HCT116 (cell line): ENCODE measurements around the gene CEP162. TPM values are rescaled to one million over a fixed set of nuclear protein-coding genes. Genes with fewer than 3 reads are reported as not detected.

ENCODE experiments used
- ATAC-seq: fragments of 200-7000 bp; cut with Tn5 transposase; 2 replicates; pipeline ENCODE4 v1.9.1; 2020; ENCODE audit warnings: mild to moderate bottlenecking, moderate library complexity
- BruUV-seq: library from RNA; stranded (reverse); fragments of 400-500 nt; replicated peaks from 2 replicates; lab custom pipeline; 2021; lab: Mats Ljungman, UMichigan
- CTCF ChIA-PET: fragments of 300-600 bp; sonication (Branson Sonifier 250); formaldehyde crosslinking; loops from one replicate; lab custom pipeline; 2021; ENCODE audit warnings: antibody characterized with exemption; lab: Charles Lee
- POLR2A ChIA-PET: fragments of 300-600, 350-600 bp; sonication (Branson Sonifier 250); formaldehyde crosslinking; loops from one replicate; lab custom pipeline; 2021; ENCODE audit warnings: antibody characterized with exemption; lab: Charles Lee
- RAD21 ChIA-PET, 2 experiments: fragments of 300-600 bp; sonication (Branson Sonifier 250); formaldehyde crosslinking; loops; one replicate each; lab custom pipeline; 2023; ENCODE audit warnings: low total read pairs in 2 of 2; ENCODE audit not compliant: uncharacterized antibody in 2 of 2, unreplicated experiment in 2 of 2, low non-redundant PET in 1 of 2; lab: Charles Lee
- DNase-seq: peaks from one replicate; pipeline ENCODE4 v3.0.0-alpha.2; 2010; ENCODE audit warnings: low read depth, low spot score
- H2AFZ ChIP-seq: fragments of 200-600 bp; shearing (Covaris generic), sonication (generic); 2 replicates; pipeline ENCODE4 v1.6.1; 2017; ENCODE audit warnings: low read depth, mixed run types, mixed read lengths, antibody characterized with exemption, low read length; ENCODE audit not compliant: poor library complexity, severe bottlenecking
- H3K27ac ChIP-seq: 2 replicates; pipeline ENCODE4 v1.5.1; 2012; ENCODE audit warnings: low read depth, low read length
- H3K27me3 ChIP-seq: fragments of 200-600 bp; sonication (generic); 2 replicates; pipeline ENCODE4 v1.6.1; 2016; ENCODE audit warnings: mixed run types, low read length, mixed read lengths; ENCODE audit not compliant: insufficient read depth
- H3K36me3 ChIP-seq, 2 experiments: fragments of 200-500 bp in 1 of 2; fragments of 200-600 bp in 1 of 2; sonication (Bioruptor generic) in 1 of 2; sonication (generic) in 1 of 2; 2 replicates each; pipeline versions ENCODE4 v1.5.1 to v1.6.1; 2014 to 2016; ENCODE audit warnings: low read length in 2 of 2, inconsistent platforms in 1 of 2, mixed read lengths in 1 of 2, mixed run types in 1 of 2; ENCODE audit not compliant: insufficient read depth in 2 of 2, control insufficient read depth in 1 of 2
- H3K4me1 ChIP-seq, 2 experiments: fragments of 200-600 bp in 1 of 2; sonication (generic) in 1 of 2; 2 replicates each; pipeline versions ENCODE4 v1.5.1 to v1.6.1; 2012 to 2017; ENCODE audit warnings: low read length in 2 of 2, inconsistent platforms in 1 of 2, mild to moderate bottlenecking in 1 of 2, mixed read lengths in 1 of 2, mixed run types in 1 of 2, moderate library complexity in 1 of 2; ENCODE audit not compliant: insufficient read depth in 2 of 2, control insufficient read depth in 1 of 2
- H3K4me2 ChIP-seq: fragments of 200-600 bp; sonication (generic); 2 replicates; pipeline ENCODE4 v1.6.1; 2017; ENCODE audit warnings: mixed run types, low read length, mixed read lengths
- H3K4me3 ChIP-seq, 2 experiments: fragments of 200-600 bp in 1 of 2; sonication (generic) in 1 of 2; replicated peaks in 1 of 2; 2 replicates each; pipeline ENCODE4 v1.5.1; 2011 to 2016; ENCODE audit warnings: low read length in 2 of 2, control low read depth in 1 of 2, low read depth in 1 of 2, mild to moderate bottlenecking in 1 of 2, mixed read lengths in 1 of 2, mixed run types in 1 of 2
- H3K79me2 ChIP-seq: fragments of 200-600 bp; sonication (generic); 2 replicates; pipeline ENCODE4 v1.6.1; 2017; ENCODE audit warnings: mild to moderate bottlenecking, mixed run types, low read length, moderate library complexity, mixed read lengths; ENCODE audit not compliant: insufficient read depth
- H3K9ac ChIP-seq: fragments of 200-600 bp; sonication (generic); 2 replicates; pipeline ENCODE4 v1.6.1; 2016; ENCODE audit warnings: low read length, mixed read lengths
- H3K9me2 ChIP-seq: fragments of 200-600 bp; sonication (generic), shearing (Covaris generic); 2 replicates; pipeline ENCODE4 v1.6.1; 2017; ENCODE audit warnings: mixed run types, mild to moderate bottlenecking, moderate library complexity; ENCODE audit not compliant: insufficient read depth
- H3K9me3 ChIP-seq, 2 experiments: fragments of 200-500 bp in 1 of 2; fragments of 200-600 bp in 1 of 2; sonication (Bioruptor generic) in 1 of 2; sonication (generic) in 1 of 2; 2 replicates each; pipeline ENCODE4 v1.6.1; 2014 to 2017; ENCODE audit warnings: low read length in 2 of 2, mixed read lengths in 2 of 2, inconsistent platforms in 1 of 2, low read depth in 1 of 2, mild to moderate bottlenecking in 1 of 2, mixed run types in 1 of 2, moderate library complexity in 1 of 2; ENCODE audit not compliant: control insufficient read depth in 1 of 2, insufficient read depth in 1 of 2
- H4K20me1 ChIP-seq: fragments of 200-600 bp; sonication (generic), shearing (Covaris generic); 2 replicates; pipeline ENCODE4 v1.6.1; 2017; ENCODE audit warnings: mixed run types, mild to moderate bottlenecking, moderate library complexity; ENCODE audit not compliant: insufficient read depth
- CEBPB ChIP-seq: IDR thresholded peaks from 2 replicates; pipeline ENCODE4 v1.6.1; 2012; ENCODE audit warnings: low read depth
- EGR1 ChIP-seq: IDR thresholded peaks from 2 replicates; pipeline ENCODE4 v1.6.1; 2012; ENCODE audit warnings: low read depth
- EZH2 ChIP-seq: fragments of 200-600 bp; sonication (generic); IDR thresholded peaks from 2 replicates; pipeline ENCODE4 v1.6.1; 2017; ENCODE audit warnings: antibody characterized with exemption, mixed run types
- EZH2phosphoT487 ChIP-seq: fragments of 200-600 bp; IDR thresholded peaks from 2 replicates; pipeline ENCODE4 v1.6.1; 2018; ENCODE audit warnings: antibody characterized with exemption, borderline replicate concordance
- FOSL1 ChIP-seq: IDR thresholded peaks from 2 replicates; pipeline ENCODE4 v1.6.1; 2012; ENCODE audit warnings: low read depth
- JUND ChIP-seq: IDR thresholded peaks from 2 replicates; pipeline ENCODE4 v1.6.1; 2012
- POLR2A ChIP-seq: IDR thresholded peaks from 2 replicates; pipeline ENCODE4 v1.7.0; 2011; ENCODE audit warnings: borderline replicate concordance; ENCODE audit not compliant: insufficient read depth, insufficient read length; ENCODE audit errors: extremely low read depth
- POLR2AphosphoS5 ChIP-seq: IDR thresholded peaks from 2 replicates; pipeline ENCODE4 v1.6.1; 2011; ENCODE audit warnings: mild to moderate bottlenecking, low read depth, low read length, moderate library complexity
- SIN3A ChIP-seq: IDR thresholded peaks from 2 replicates; pipeline ENCODE4 v1.6.1; 2012; ENCODE audit warnings: low read depth
- SP1 ChIP-seq: IDR thresholded peaks from 2 replicates; pipeline ENCODE4 v1.6.1; 2012; ENCODE audit warnings: low read depth
- SRF ChIP-seq: IDR thresholded peaks from 2 replicates; pipeline ENCODE4 v1.6.1; 2012; ENCODE audit warnings: low read depth
- TCF7L2 ChIP-seq: IDR thresholded peaks from 2 replicates; pipeline ENCODE4 v1.7.0; 2011; ENCODE audit warnings: borderline replicate concordance, inconsistent platforms; ENCODE audit not compliant: insufficient read depth, insufficient read length; ENCODE audit errors: extremely low read depth
- intact Hi-C: fragments of 100-400 bp; cut with micrococcal nuclease; formaldehyde crosslinking; loops from 2 replicates; pipeline ENCODE4 v1.10.0; 2022
- total RNA-seq: library from RNA; stranded (reverse); gene quantifications from one replicate; pipeline ENCODE4 v1.2.1, GENCODE V29; 2021; ENCODE audit not compliant: unreplicated experiment
- TF ChIP-seq, protein P1 (sequence below), 3 experiments: fragments of 200-600 bp in 1 of 3; sonication (generic) in 1 of 3; IDR thresholded peaks in 2 of 3; conservative IDR thresholded peaks in 1 of 3; 2 replicates each; pipeline ENCODE4 v1.5.1; 2012 to 2017; ENCODE audit warnings: low read depth in 2 of 3, low read length in 2 of 3, antibody characterized with exemption in 1 of 3, borderline replicate concordance in 1 of 3, control low read depth in 1 of 3, mild to moderate bottlenecking in 1 of 3, mixed read lengths in 1 of 3, mixed run types in 1 of 3, moderate library complexity in 1 of 3; ENCODE audit not compliant: insufficient read depth in 1 of 3
- TF ChIP-seq, protein P2 (sequence below): IDR thresholded peaks from 2 replicates; pipeline ENCODE4 v1.6.1; 2012
- TF ChIP-seq, protein P3 (sequence below): IDR thresholded peaks from 2 replicates; pipeline ENCODE4 v1.6.1; 2012

CEP162 gene
- total RNA-seq, 1 experiment from 2014 or later = 5.5 TPM

GRCh38 chr6:84089552-84089951, 137.9 kb downstream of the CEP162 start:
- no peak overlapping the region for H2AFZ ChIP-seq
- BruUV-seq = no TSS peak
- intact Hi-C loops = no loop called here
- no peaks in the 10 kb centered on the region for H4K20me1 ChIP-seq
- DNase-seq (no peak), ATAC-seq (no peak)
- no peak overlapping the region for H3K9ac ChIP-seq
- H3K4me1 ChIP-seq = no peaks in the 10 kb centered on the region
- ChIA-PET POLR2A (no interaction called here), CTCF (no interaction called here), RAD21 (no interaction called here)
- no peaks in the 10 kb centered on the region for H3K9me3 ChIP-seq
- H3K79me2 ChIP-seq = no peaks in the 10 kb centered on the region
- no peaks in the 10 kb centered on the region for H3K9me2 ChIP-seq
- no peaks in the 10 kb centered on the region for H3K36me3 ChIP-seq
- no peak for TF ChIP-seq POLR2AphosphoS5
- TF ChIP-seq, protein P1, sequence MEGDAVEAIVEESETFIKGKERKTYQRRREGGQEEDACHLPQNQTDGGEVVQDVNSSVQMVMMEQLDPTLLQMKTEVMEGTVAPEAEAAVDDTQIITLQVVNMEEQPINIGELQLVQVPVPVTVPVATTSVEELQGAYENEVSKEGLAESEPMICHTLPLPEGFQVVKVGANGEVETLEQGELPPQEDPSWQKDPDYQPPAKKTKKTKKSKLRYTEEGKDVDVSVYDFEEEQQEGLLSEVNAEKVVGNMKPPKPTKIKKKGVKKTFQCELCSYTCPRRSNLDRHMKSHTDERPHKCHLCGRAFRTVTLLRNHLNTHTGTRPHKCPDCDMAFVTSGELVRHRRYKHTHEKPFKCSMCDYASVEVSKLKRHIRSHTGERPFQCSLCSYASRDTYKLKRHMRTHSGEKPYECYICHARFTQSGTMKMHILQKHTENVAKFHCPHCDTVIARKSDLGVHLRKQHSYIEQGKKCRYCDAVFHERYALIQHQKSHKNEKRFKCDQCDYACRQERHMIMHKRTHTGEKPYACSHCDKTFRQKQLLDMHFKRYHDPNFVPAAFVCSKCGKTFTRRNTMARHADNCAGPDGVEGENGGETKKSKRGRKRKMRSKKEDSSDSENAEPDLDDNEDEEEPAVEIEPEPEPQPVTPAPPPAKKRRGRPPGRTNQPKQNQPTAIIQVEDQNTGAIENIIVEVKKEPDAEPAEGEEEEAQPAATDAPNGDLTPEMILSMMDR (IDR thresholded peaks at IDR 0.05 in 2 of 3, conservative IDR thresholded peaks at IDR 0.05 in 1 of 3; ENCODE audit: borderline replicate concordance in 1 of 3, insufficient read depth in 1 of 3, low read depth in 2 of 3, low read length in 2 of 3) = no peak
- no peak for TF ChIP-seq EGR1
- no peak for TF ChIP-seq SIN3A
- H3K4me3 ChIP-seq = no peak overlapping the region
- H3K27ac ChIP-seq = no peak overlapping the region
- H3K4me2 ChIP-seq = no peak overlapping the region
- no peaks in the 10 kb centered on the region for H3K27me3 ChIP-seq

- Histone ChIP-seq H4K20me1 (no peaks in the 10 kb centered on the region), H3K27ac (no peak overlapping the region), H3K9ac (no peak overlapping the region), H3K9me2 (no peaks in the 10 kb centered on the region), H3K79me2 (no peaks in the 10 kb centered on the region), H3K9me3 (no peaks in the 10 kb centered on the region), H3K36me3 (no peaks in the 10 kb centered on the region), H3K4me3 (no peak overlapping the region), H3K4me2 (no peak overlapping the region), H3K4me1 (no peaks in the 10 kb centered on the region), H2AFZ (no peak overlapping the region), H3K27me3 (no peaks in the 10 kb centered on the region)
- no TSS peak for BruUV-seq
- RAD21 ChIA-PET = no interaction called here
- no peak for DNase-seq
- POLR2A ChIA-PET = no interaction called here
- CTCF ChIA-PET = no interaction called here
- intact Hi-C loops = no loop called here
- no peak for ATAC-seq
- no peak for TF ChIP-seq FOSL1
- TF ChIP-seq, protein P2, sequence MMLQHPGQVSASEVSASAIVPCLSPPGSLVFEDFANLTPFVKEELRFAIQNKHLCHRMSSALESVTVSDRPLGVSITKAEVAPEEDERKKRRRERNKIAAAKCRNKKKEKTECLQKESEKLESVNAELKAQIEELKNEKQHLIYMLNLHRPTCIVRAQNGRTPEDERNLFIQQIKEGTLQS = no peak
- no peak for TF ChIP-seq SIN3A
- no peak for TF ChIP-seq JUND
- no peak for TF ChIP-seq EZH2phosphoT487
- TF ChIP-seq SP1 = no peak
- no peak for TF ChIP-seq EZH2
- TF ChIP-seq TCF7L2 = no peak
- no peak for TF ChIP-seq CEBPB
- TF ChIP-seq POLR2A = no peak
- TF ChIP-seq, protein P1 (IDR thresholded peaks at IDR 0.05 in 2 of 3, conservative IDR thresholded peaks at IDR 0.05 in 1 of 3; ENCODE audit: borderline replicate concordance in 1 of 3, insufficient read depth in 1 of 3, low read depth in 2 of 3, low read length in 2 of 3) = no peak
- TF ChIP-seq, protein P3, sequence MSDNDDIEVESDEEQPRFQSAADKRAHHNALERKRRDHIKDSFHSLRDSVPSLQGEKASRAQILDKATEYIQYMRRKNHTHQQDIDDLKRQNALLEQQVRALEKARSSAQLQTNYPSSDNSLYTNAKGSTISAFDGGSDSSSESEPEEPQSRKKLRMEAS = no peak
- TF ChIP-seq SRF = no peak
- TF ChIP-seq POLR2AphosphoS5 = no peak
Measured at GRCh38 chr6:84089081-84089480, 138.4 kb downstream of the CEP162 start.
